ENCODE measurements around the gene BTBD3. TPM values are rescaled to one million over a fixed set of nuclear protein-coding genes. Genes with fewer than 3 reads are reported as not detected.

BTBD3 gene
- total RNA-seq, 2 donors from 2014 or later = 81.7 to 115 TPM

- WGBS, 2 experiments (ENCODE audit: insufficient coverage in 1 of 2, insufficient read length in 1 of 2) = 90 to 93% methylated on average over 5 to 6 of the region's 6 CpGs
- no peak for DNase-seq
- no peak overlapping the region for H3K9ac ChIP-seq (ENCODE audit: extremely low read depth, low read length, poor library complexity, severe bottlenecking)
- no peaks in the 10 kb centered on the region for H3K27me3 ChIP-seq (ENCODE audit: control insufficient read depth, insufficient read depth, low read length, poor library complexity, severe bottlenecking)
- Mint-ChIP-seq H3K4me1 (no peaks in the 10 kb centered on the region), H3K27me3 (ENCODE audit: insufficient read depth) (no peaks in the 10 kb centered on the region), H3K9me3 (no peaks in the 10 kb centered on the region), H3K27ac (no peak overlapping the region), H3K4me3 (no peak overlapping the region), H3K36me3 (ENCODE audit: low read depth) (no peaks in the 10 kb centered on the region)
- no peaks in the 10 kb centered on the region for H3K4me1 ChIP-seq (ENCODE audit: control insufficient read depth, insufficient read depth, low read length)
- H3K27ac ChIP-seq (ENCODE audit: low read depth, low read length) = no peak overlapping the region
- H3K36me3 ChIP-seq (ENCODE audit: control insufficient read depth, insufficient read depth, low read length) = no peaks in the 10 kb centered on the region
- TF ChIP-seq, protein P1, sequence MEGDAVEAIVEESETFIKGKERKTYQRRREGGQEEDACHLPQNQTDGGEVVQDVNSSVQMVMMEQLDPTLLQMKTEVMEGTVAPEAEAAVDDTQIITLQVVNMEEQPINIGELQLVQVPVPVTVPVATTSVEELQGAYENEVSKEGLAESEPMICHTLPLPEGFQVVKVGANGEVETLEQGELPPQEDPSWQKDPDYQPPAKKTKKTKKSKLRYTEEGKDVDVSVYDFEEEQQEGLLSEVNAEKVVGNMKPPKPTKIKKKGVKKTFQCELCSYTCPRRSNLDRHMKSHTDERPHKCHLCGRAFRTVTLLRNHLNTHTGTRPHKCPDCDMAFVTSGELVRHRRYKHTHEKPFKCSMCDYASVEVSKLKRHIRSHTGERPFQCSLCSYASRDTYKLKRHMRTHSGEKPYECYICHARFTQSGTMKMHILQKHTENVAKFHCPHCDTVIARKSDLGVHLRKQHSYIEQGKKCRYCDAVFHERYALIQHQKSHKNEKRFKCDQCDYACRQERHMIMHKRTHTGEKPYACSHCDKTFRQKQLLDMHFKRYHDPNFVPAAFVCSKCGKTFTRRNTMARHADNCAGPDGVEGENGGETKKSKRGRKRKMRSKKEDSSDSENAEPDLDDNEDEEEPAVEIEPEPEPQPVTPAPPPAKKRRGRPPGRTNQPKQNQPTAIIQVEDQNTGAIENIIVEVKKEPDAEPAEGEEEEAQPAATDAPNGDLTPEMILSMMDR (conservative IDR thresholded peaks at IDR 0.05) = no peak
- H3K9me3 ChIP-seq (ENCODE audit: control insufficient read depth, low read length) = no peaks in the 10 kb centered on the region
- no peak overlapping the region for H3K4me3 ChIP-seq (ENCODE audit: low read length)
Measured at GRCh38 chr20:11943778-11944177, 26.1 kb downstream of the BTBD3 start.

GRCh38 chr20:11948806-11949205, 31.1 kb downstream of the BTBD3 start:
- Histone ChIP-seq H3K4me3 (ENCODE audit: low read length) (no peak overlapping the region), H3K36me3 (ENCODE audit: control insufficient read depth, insufficient read depth, low read length) (no peaks in the 10 kb centered on the region)

GRCh38 chr20:11949711-11950110, 32.0 kb downstream of the BTBD3 start:
- TF ChIP-seq, protein P1 (conservative IDR thresholded peaks at IDR 0.05) = no peak
- Histone ChIP-seq H3K9ac (ENCODE audit: extremely low read depth, low read length, poor library complexity, severe bottlenecking) (no peak overlapping the region), H3K36me3 (ENCODE audit: control insufficient read depth, insufficient read depth, low read length) (no peaks in the 10 kb centered on the region), H3K27ac (ENCODE audit: low read depth, low read length) (no peak overlapping the region), H3K9me3 (ENCODE audit: control insufficient read depth, low read length) (peaks cover 2% of the 10 kb centered on the region), H3K4me1 (ENCODE audit: control insufficient read depth, insufficient read depth, low read length) (no peaks in the 10 kb centered on the region), H3K27me3 (ENCODE audit: control insufficient read depth, insufficient read depth, low read length, poor library complexity, severe bottlenecking) (no peaks in the 10 kb centered on the region), H3K4me3 (ENCODE audit: low read length) (no peak overlapping the region)
- H3K4me3 Mint-ChIP-seq = no peak overlapping the region
- 70 to 100% methylated on average over 1 to 3 of the region's 3 CpGs for WGBS, 2 experiments (ENCODE audit: insufficient coverage in 1 of 2, insufficient read length in 1 of 2)
- no peaks in the 10 kb centered on the region for H3K27me3 Mint-ChIP-seq (ENCODE audit: insufficient read depth)
- DNase-seq = no peak
- no peaks in the 10 kb centered on the region for H3K4me1 Mint-ChIP-seq
- no peak overlapping the region for H3K27ac Mint-ChIP-seq
- H3K36me3 Mint-ChIP-seq (ENCODE audit: low read depth) = no peaks in the 10 kb centered on the region
- peaks cover 4% of the 10 kb centered on the region for H3K9me3 Mint-ChIP-seq

More at GRCh38 chr20:11948806-11949205, 31.1 kb downstream of the BTBD3 start:
- TF ChIP-seq, protein P1 (conservative IDR thresholded peaks at IDR 0.05) = no peak
- Histone ChIP-seq H3K4me1 (ENCODE audit: control insufficient read depth, insufficient read depth, low read length) (no peaks in the 10 kb centered on the region), H3K9me3 (ENCODE audit: control insufficient read depth, low read length) (no peaks in the 10 kb centered on the region), H3K27me3 (ENCODE audit: control insufficient read depth, insufficient read depth, low read length, poor library complexity, severe bottlenecking) (no peaks in the 10 kb centered on the region), H3K27ac (ENCODE audit: low read depth, low read length) (no peak overlapping the region), H3K9ac (ENCODE audit: extremely low read depth, low read length, poor library complexity, severe bottlenecking) (no peak overlapping the region)
- Mint-ChIP-seq H3K27me3 (ENCODE audit: insufficient read depth) (no peaks in the 10 kb centered on the region), H3K27ac (no peak overlapping the region), H3K9me3 (no peaks in the 10 kb centered on the region), H3K4me1 (no peaks in the 10 kb centered on the region), H3K36me3 (ENCODE audit: low read depth) (no peaks in the 10 kb centered on the region), H3K4me3 (no peak overlapping the region)
- no peak for DNase-seq
